ENCODE data around the gene MYH16.

MYH16 gene

GRCh38 chr7:99292127-99292526 is 19.5 kb downstream of the MYH16 start:
- in situ Hi-C loops (cut with HindIII; ENCODE audit: low pct_unique_long_range_greater_than_20kb, low sequenced_read_pairs) = no loop called here
- no peak for DNase-seq (ENCODE audit: low read depth in 1 of 2, low spot score in 1 of 2)
- TF ChIP-seq JUND (IDR thresholded peaks at IDR 0.05; ENCODE audit: low read depth) = no peak

GRCh38 chr7:99293167-99293566 is 20.5 kb downstream of the MYH16 start:
- in situ Hi-C loops (cut with HindIII; ENCODE audit: low pct_unique_long_range_greater_than_20kb, low sequenced_read_pairs) = no loop called here
- no peak for TF ChIP-seq JUND (IDR thresholded peaks at IDR 0.05; ENCODE audit: low read depth)
- DNase-seq (ENCODE audit: low read depth in 1 of 2, low spot score in 1 of 2) = no peak

DNA sequence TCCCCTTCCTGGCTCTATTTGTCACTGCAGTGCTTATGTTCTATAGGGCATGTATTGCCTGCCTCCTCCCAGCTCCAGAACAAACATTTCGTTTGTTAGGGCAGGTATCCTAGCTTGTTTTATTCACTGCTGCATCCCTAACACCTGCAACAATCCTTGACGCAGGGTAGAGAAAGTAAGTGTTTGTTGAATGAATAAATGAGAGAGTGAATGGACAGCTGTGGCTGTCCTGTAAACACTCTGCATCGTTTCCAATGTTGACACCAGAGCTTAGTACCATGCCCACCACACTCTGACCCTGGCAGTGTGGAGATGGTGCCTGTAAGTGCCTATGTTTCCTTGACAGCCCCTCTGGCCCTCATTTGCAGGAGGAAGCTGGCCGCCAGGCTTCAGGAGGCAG is 21.0 kb downstream of the MYH16 start:
- DNase-seq (ENCODE audit: low read depth in 1 of 2, low spot score in 1 of 2) = no peak
- TF ChIP-seq JUND (IDR thresholded peaks at IDR 0.05; ENCODE audit: low read depth) = no peak
- in situ Hi-C loops (cut with HindIII; ENCODE audit: low pct_unique_long_range_greater_than_20kb, low sequenced_read_pairs) = no loop called here

- DNase-seq (ENCODE audit: low read depth in 1 of 2, low spot score in 1 of 2) = no peak
- TF ChIP-seq JUND (IDR thresholded peaks at IDR 0.05; ENCODE audit: low read depth) = no peak
- in situ Hi-C loops (cut with HindIII; ENCODE audit: low pct_unique_long_range_greater_than_20kb, low sequenced_read_pairs) = no loop called here
Observed at GRCh38 chr7:99296471-99296870, 23.8 kb downstream of the MYH16 start.

DNA sequence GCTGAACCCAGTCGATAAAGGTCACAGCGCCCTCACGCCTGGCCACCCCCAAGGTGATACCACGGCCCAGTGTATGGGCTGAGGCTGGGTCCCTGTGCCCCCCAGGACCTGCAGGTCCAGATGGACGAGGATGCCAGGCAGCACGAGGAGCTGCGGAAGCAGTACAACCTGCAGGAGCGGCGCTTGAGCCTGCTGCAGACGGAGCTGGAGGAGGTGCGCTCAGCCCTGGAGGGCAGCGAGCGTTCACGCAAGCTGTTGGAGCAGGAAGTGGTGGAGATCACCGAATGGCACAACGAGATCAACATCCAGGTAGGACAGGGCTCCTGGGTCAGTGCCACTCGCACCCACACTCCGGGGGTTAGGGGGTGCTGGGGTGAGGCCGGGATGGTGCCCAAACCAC is 28.9 kb downstream of the MYH16 start:
- no peak for DNase-seq (ENCODE audit: low read depth in 1 of 2, low spot score in 1 of 2)
- no peak for TF ChIP-seq JUND (IDR thresholded peaks at IDR 0.05; ENCODE audit: low read depth)
- in situ Hi-C loops (cut with HindIII; ENCODE audit: low pct_unique_long_range_greater_than_20kb, low sequenced_read_pairs) = no loop called here

- in situ Hi-C loops (cut with HindIII; ENCODE audit: low pct_unique_long_range_greater_than_20kb, low sequenced_read_pairs) = no loop called here
- DNase-seq (ENCODE audit: low read depth in 1 of 2, low spot score in 1 of 2) = no peak
- no peak for TF ChIP-seq JUND (IDR thresholded peaks at IDR 0.05; ENCODE audit: low read depth)
Observed at GRCh38 chr7:99305473-99306260, 33.0 kb downstream of the MYH16 start.

DNA sequence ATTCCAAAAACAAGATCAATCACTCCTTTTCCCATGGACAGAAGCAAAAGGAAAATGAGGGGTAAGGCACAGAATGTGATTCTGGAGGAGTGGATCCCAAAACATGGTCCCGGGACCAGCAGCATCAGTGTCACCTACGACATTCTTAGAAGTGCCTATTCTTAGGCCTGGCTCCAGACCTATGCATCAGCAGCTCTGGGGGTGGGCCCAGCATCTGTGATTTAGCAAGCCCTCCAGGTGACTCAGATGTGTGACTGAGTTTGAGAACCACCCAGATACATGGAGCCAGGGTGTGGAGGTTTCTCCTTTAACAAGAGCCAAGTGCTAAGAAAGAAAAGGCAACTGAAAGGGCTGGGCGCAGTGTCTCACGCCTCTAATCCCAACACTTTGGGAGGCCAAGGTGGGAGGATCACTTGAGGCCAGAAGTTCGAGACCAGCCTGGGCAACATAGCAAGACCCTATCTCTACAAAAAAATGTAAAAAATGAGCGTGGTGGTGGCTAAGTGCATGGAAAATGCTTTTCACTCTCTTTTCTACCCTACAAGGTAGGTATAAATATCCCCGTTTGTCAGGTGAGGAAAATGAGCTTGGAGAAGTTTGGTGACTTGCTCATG is 35.9 kb downstream of the MYH16 start:
- no peak for TF ChIP-seq JUND (IDR thresholded peaks at IDR 0.05; ENCODE audit: low read depth)
- in situ Hi-C loops (cut with HindIII; ENCODE audit: low pct_unique_long_range_greater_than_20kb, low sequenced_read_pairs) = no loop called here
- DNase-seq (ENCODE audit: low read depth in 1 of 2, low spot score in 1 of 2) = no peak

DNA sequence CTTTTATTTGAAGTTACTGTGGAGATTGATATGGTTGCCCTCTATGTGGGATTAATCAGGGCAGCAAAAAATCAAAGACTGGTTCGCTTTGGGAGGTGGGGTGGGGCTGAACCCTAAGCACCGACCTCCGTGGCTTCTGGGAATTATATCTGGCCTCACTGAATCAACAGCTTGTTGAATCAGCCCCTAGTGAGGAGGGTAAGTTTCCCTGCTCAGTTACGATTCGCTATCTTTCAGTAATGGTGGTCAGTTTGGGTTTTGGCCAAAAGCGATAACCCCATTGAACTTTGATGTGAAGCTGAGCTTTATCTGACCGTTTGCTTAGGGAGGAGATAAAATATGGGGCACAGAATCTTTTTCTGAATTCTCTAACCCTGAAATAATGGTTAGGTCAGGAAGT is 36.5 kb downstream of the MYH16 start:
- DNase-seq (ENCODE audit: low read depth in 1 of 2, low spot score in 1 of 2) = no peak
- in situ Hi-C loops (cut with HindIII; ENCODE audit: low pct_unique_long_range_greater_than_20kb, low sequenced_read_pairs) = no loop called here
- no peak for TF ChIP-seq JUND (IDR thresholded peaks at IDR 0.05; ENCODE audit: low read depth)

DNA sequence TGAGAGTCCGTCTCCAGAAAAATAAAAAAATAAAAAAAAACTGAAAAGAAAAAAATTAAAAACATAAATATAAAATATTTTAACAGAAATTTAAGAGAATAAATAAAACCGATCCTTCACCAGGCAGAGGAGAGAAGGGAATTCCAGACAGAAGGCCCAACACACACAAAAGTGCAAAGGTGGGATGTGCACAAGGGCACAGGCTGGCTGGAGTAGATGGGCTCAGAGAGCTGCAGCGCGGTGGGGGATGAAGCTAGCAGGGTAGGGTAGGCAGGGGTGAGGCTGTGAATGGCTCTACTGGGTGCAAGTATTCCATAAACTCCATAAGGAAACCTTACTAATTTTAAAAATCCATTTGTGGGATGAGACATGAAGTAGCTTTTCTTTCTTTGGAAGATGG is 37.4 kb downstream of the MYH16 start:
- in situ Hi-C loops (cut with HindIII; ENCODE audit: low pct_unique_long_range_greater_than_20kb, low sequenced_read_pairs) = no loop called here
- no peak for TF ChIP-seq JUND (IDR thresholded peaks at IDR 0.05; ENCODE audit: low read depth)
- DNase-seq (ENCODE audit: low read depth in 1 of 2, low spot score in 1 of 2) = no peak

DNA sequence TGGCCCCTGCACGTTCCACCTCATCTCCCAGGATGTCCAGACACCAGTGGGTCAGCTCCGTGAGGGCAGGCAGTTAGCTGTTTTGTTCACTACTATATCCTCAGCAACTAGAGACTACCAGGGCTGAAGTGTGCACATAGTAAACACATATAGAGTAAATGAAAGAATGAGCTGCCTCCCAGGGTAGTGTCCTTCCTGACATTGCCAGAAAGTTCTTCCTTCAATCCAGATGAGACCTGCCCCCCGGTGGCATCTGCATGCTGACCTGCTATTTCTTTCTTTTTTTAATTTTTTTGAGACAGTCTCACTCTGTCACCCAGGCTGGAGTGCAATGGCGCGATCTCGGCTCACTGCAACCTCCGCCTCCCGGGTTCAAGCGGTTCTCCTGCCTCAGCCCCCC is 39.1 kb downstream of the MYH16 start:
- in situ Hi-C loops (cut with HindIII; ENCODE audit: low pct_unique_long_range_greater_than_20kb, low sequenced_read_pairs) = no loop called here
- no peak for TF ChIP-seq JUND (IDR thresholded peaks at IDR 0.05; ENCODE audit: low read depth)

GRCh38 chr7:99312316-99313203 is 39.9 kb downstream of the MYH16 start:
- in situ Hi-C loops (cut with HindIII; ENCODE audit: low pct_unique_long_range_greater_than_20kb, low sequenced_read_pairs) = no loop called here
- peak; percentile 48 to 68 for DNase-seq (ENCODE audit: low read depth in 1 of 2, low spot score in 1 of 2)
- TF ChIP-seq JUND (IDR thresholded peaks at IDR 0.05; ENCODE audit: low read depth) = no peak

More for the DNA sequence above, 39.1 kb downstream of the MYH16 start:
- DNase-seq (ENCODE audit: low read depth in 1 of 2, low spot score in 1 of 2) = no peak

GRCh38 chr7:99313204-99313573 is 40.5 kb downstream of the MYH16 start:
- in situ Hi-C loops (cut with HindIII; ENCODE audit: low pct_unique_long_range_greater_than_20kb, low sequenced_read_pairs) = no loop called here
- no peak for TF ChIP-seq JUND (IDR thresholded peaks at IDR 0.05; ENCODE audit: low read depth)
- no peak for DNase-seq (ENCODE audit: low read depth in 1 of 2, low spot score in 1 of 2)

DNA sequence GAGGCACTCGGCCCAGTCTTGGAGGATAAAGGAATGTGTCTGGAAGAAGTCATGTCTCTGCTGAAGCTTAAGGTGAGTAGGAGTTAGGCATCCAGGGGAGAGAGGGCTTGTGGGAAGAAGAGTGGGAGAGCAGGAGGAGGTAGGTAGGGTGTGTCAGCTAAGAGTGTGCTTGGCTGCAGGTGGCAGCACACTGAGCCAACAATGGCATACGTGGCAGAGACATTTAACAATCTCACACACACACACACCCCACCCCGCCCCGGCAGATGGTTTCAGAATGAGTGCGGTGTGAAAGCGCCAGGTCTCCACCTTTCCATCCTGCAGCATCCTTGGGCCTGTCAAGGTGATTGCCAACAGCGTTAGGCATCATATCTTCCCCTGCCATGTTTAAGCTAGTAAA is 41.9 kb downstream of the MYH16 start:
- DNase-seq (ENCODE audit: low read depth in 1 of 2, low spot score in 1 of 2) = no peak
- in situ Hi-C loops (cut with HindIII; ENCODE audit: low pct_unique_long_range_greater_than_20kb, low sequenced_read_pairs) = no loop called here
- no peak for TF ChIP-seq JUND (IDR thresholded peaks at IDR 0.05; ENCODE audit: low read depth)

Measured in T47D (cell line).